ENCODE data around the gene NBEAL2. TPM values are rescaled to one million over a fixed set of nuclear protein-coding genes. Genes with fewer than 3 reads are reported as not detected.

Gene NBEAL2
- total RNA-seq, 1 experiment from 2014 or later = 50.7 TPM

DNA sequence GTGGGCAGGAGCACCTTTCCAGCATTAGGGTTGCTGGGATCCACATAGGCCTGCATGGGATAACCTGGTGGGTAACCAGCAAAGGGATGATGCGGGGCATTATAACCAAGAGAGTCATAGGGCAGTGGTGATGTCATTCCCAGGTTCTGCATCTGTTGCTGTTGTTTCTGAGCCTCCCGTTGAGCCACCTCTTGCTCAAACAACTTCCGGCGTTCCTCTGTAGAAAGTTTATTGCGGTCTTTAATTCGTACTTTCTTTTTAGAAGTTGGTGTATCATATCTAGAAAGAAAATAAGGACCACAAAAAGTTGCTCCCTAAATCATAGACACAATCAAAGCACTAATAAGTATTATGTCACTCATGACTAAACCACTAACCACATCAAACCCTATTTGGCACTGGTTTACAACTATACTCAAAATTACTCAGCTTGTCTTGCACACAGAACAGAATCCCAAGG lies 77.8 kb downstream of the NBEAL2 start:
- Histone ChIP-seq H3F3A (ENCODE audit: low read length, unreplicated experiment) (no peaks in the 10 kb centered on the region), H3K27ac (ENCODE audit: low read length) (no peak overlapping the region), H3K4me2 (ENCODE audit: low read length) (no peak overlapping the region), H3K4me1 (ENCODE audit: insufficient read depth, low read length) (no peaks in the 10 kb centered on the region), H3K9me2 (replicated peaks; ENCODE audit: low read length) (no peaks in the 10 kb centered on the region), H4K20me1 (ENCODE audit: low read length) (peaks cover 6% of the 10 kb centered on the region; the same call in 1 of the 2 replicates), H3K79me2 (ENCODE audit: low read length) (no peaks in the 10 kb centered on the region), H3K27me3 (ENCODE audit: low read length) (no peaks in the 10 kb centered on the region), H3K9me3 (ENCODE audit: low read length) (no peaks in the 10 kb centered on the region), H2AFZ (ENCODE audit: low read length) (no peak overlapping the region), H3K36me3 (ENCODE audit: low read depth, low read length) (peaks cover 23% of the 10 kb centered on the region), H3K9ac (ENCODE audit: low read length) (no peak overlapping the region), H3K4me3 (ENCODE audit: low read length) (no peak overlapping the region)
- ChIA-PET CTCF (no interaction called here), POLR2A (ENCODE audit: unreplicated experiment) (no interaction called here)
- BruUV-seq (replicated peaks) = no TSS peak
- ATAC-seq = no peak
- TF ChIP-seq EZH2phosphoT487 (IDR thresholded peaks at IDR 0.05; ENCODE audit: borderline replicate concordance, low read length) = no peak
- TF ChIP-seq, protein P1, sequence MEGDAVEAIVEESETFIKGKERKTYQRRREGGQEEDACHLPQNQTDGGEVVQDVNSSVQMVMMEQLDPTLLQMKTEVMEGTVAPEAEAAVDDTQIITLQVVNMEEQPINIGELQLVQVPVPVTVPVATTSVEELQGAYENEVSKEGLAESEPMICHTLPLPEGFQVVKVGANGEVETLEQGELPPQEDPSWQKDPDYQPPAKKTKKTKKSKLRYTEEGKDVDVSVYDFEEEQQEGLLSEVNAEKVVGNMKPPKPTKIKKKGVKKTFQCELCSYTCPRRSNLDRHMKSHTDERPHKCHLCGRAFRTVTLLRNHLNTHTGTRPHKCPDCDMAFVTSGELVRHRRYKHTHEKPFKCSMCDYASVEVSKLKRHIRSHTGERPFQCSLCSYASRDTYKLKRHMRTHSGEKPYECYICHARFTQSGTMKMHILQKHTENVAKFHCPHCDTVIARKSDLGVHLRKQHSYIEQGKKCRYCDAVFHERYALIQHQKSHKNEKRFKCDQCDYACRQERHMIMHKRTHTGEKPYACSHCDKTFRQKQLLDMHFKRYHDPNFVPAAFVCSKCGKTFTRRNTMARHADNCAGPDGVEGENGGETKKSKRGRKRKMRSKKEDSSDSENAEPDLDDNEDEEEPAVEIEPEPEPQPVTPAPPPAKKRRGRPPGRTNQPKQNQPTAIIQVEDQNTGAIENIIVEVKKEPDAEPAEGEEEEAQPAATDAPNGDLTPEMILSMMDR (conservative IDR thresholded peaks at IDR 0.05; ENCODE audit: low read depth, low read length) = no peak
- no peak for TF ChIP-seq EZH2 (IDR thresholded peaks at IDR 0.05; ENCODE audit: low read length, unreplicated experiment)
- no peak for DNase-seq
- intact Hi-C loops (cut with micrococcal nuclease) = no loop called here

Other genes with a start within 250 kb of the NBEAL2 start
- not detected in 2 replicates for gene MYL3, start 116.2 kb upstream of the NBEAL2 start, total RNA-seq (2014; rRNA removed)
- gene PTH1R, start 101.9 kb upstream of the NBEAL2 start, total RNA-seq (2014; rRNA removed) = not detected in 2 replicates
- gene CCDC12, start 2.9 kb upstream of the NBEAL2 start, total RNA-seq (2014; rRNA removed) = 44.2 and 67.8 TPM in 2 replicates
- 23.6 and 24.1 TPM in 2 replicates for gene SETD2, start 184.4 kb downstream of the NBEAL2 start, total RNA-seq (2014; rRNA removed)

All from PC-3 (cell line).